OCI-M2 (cell line): ENCODE results near the gene SPAG6.
"Not testable (repeated sequence)": the region's sequence is repeated elsewhere in the genome, so short reads cannot be mapped to it uniquely, and the experiment has no call there.

ENCODE experiments used
- DNase-seq: peaks from one replicate; lab custom pipeline; 2025; ENCODE audit not compliant: unreplicated experiment; lab: John Stamatoyannopoulos, UW

The SPAG6 gene

DNA sequence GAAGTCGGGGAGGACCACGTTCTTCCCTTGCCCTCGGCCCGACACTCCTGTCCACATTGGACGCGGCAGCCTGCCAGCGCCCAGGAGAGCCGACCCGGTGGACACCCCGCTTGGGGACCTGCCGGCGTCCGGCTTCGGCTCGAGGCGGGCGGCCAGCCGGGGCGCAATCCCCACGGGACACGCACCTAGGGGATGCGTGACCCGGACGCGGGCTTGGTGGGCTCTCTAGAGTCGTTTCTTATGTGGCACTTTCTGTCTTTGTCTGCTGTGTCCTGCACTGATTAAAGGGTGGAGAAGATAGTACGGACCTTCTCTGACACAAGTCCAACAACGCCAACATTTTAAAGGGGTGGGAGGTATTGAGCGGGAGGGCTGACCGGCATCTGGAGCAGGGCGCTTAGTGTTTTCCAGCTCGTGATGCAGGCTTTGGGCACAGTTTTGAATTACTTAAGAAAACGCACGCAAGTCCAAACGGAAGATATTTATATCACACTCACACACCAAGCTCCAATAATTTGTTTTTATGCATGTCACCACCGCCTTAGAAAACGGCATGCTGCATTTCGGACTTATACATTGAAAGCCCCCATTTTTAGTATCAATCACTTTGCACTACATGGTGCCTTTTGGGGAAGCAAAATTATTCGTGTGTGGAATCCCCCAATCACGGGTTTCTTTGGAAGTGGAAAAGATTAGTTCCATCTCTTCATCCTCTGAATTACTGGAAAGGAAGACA lies 3.9 kb upstream of the SPAG6 start:
- DNase-seq: no peak

DNA sequence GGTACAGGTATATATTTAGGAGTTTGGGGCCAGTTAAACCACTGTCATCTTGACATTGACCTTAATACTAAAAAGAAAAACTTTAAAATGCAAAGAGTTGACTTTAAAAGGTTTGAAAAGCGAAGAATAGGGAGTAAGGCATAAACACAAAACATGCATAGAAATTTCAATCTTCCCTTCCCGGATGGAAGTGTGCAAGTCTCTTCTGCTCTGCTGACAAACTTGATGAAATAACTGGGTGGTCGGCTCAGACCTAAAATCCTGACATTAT lies 3.4 kb upstream of the SPAG6 start:
- no peak for DNase-seq

DNA sequence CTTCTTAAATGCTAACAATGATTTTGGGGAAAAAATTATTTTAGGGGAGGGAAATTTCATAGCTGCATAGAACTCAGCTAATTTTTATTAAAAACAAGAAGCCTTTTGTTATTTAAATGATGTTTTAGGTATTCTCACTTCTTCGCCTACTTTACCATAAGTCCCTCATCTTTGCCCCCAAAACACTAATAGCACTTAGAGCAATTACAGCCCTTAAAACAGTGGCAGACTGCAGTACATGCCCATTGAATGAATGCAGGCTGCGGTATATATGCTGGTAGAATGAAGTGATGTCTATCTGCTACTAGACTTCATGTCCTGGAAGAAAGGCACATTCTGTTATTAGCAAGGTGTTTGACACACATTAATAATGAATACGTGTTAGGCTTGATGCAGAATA lies 2.9 kb upstream of the SPAG6 start:
- DNase-seq: no peak

DNA sequence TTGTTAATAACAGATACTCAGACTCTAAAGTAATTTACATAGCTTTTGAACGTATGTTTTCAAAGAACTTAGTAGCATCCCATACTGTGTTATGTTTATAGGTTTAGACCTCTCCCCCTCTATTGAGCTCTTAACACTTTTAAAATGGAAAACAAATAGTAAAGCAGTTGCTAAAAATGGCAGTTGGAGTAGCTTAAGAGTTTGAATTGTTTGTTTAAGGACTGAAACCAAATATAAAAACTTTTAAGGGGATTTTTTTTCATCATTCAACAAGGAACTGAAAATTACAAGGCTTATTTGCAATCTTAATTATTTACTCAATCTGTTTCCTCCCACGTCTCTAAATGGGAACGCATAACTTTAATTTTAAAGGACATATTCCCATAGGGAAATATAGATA lies 1.6 kb upstream of the SPAG6 start:
- DNase-seq: no peak

DNA sequence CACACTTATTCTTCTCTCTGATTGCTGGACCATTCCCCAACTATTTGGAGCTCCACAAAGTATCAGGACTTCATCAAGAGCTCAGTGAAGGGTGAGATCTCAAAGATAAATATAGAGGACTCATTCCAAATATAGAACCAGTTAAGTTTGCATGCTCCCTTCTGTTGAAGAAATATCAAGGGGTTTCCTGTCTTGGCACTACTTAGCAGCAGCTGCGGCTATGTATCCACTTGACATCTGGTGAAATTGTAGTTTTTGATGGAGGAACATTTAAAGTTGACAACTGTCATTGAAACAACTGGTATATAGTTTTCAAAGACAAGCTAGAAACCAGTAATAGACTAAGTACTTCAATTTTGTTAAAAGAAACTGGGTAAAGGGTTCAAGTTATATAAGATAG lies 1.0 kb upstream of the SPAG6 start:
- DNase-seq: no peak

DNA sequence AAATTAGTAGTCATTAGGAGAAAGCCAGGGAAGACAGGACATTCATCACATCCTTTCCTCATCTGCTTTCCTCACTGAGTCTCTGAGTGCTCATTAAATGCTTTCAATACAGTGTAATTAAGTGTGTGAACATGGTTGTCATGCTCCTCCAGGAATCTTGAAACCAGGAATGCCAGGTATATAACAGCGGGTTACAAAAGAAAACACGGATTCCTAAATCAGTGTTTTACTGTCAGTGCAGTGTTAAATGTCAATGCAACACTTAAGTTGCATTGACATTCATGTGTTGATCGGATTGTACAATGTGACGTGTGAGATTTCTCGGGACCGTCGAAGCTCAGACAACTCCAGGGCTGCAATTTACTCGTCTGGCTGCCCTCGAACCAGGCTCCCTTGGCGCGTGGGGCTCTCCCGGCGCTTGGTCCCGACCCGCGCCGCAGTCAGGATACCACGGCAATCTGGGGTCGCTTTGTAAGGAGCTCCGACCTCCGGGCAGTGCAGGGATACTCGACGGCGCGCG lies 455 bp upstream of the SPAG6 start:
- no peak for DNase-seq

DNA sequence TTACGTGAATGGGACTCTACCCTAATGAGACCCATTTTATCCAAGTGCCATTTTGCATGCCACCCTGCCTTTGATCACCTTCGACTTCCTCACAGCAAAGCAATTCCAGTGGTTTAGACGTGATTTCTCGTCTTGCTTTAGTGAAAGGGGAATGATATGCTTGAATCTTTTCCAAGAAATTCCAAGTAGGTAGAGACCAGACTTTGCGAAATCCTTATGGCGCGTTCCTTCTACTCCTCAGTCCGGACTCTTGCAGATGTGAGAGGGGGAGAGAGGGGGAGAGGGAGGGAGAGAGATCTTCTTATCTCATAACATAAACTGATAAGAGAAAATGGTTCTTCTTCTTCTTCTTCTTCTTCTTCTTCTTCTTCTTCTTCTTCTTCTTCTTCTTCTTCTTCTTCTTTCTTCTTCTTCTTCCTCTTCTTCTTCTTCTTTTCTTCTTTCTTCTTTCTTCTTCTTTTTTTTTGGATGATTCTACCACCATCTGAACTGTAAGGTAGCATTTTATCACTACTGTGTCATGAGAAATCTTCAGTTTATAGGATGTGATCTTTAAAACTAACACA lies 883 bp downstream of the SPAG6 start:
- DNase-seq: no peak

DNA sequence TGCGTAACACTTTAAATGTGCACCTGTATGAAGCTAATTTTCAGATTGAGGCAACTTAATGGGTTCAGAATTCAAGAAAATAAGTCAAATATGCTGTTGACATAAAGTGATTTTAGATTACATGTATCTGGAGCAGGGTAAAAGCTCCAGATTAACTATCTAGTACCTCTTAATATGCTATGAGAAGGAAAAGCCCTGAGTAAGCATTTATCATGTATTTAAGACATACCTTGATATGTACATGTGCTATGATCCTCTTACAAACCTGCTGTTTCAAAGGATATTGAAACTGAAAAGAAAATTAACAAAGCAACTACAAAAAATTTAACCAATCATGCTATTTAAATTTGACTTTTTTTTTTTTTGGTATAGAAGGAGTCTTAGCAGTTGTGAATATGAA lies 4.5 kb downstream of the SPAG6 start:
- no peak for DNase-seq

DNA sequence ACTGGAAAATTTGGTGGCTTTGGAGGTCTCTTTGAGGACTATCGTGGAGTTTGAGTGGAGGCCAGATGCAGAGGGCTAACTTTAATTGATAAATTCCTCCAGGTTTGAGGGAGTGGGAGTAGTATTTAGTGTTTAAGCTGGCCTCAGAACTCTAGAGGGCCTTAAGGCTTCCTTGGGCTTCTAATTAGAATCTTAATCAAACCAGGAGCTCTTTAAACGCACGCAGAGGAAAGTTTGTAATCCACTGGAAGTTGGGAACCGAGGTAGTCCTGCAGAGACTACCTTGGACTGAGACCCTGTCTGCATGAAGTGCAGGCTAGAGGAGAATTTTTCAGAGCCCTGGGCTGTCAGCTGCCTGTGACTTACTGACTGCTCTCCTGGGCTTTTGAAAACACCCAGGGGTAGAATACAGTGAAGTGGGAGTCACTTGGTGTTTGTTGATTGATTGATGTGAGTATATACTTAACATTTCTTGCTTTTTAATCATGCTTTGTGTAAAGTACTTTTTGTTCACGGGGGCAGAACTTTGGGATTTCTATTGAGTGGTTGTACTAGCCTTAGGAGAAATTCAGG lies 5.9 kb downstream of the SPAG6 start:
- no peak for DNase-seq

DNA sequence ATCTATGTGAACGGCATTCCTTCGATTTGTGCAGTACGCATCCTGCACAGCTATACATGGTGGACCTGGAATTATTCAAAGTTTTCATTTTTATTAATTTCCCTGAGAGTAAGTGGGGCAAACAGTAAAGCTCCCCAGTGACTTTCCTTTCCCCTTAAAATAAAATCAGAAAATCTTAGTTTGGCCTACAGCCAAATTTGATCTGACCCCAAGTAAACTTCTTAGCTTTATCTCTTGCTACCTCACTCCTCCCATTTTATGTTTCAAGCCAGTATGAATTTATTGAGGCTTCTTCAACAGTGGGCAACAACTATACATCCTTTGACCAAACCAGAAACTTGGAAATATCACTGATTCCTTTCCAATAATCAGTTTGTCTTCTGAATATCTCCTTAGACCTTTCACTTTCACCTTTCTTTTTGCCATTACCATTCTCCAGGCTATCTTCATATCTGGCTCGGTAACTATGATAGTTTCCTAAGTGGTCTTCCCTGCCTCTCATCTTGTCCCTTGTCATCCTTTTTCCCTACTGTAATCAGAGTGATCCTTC lies 11.1 kb downstream of the SPAG6 start:
- DNase-seq: no peak

DNA sequence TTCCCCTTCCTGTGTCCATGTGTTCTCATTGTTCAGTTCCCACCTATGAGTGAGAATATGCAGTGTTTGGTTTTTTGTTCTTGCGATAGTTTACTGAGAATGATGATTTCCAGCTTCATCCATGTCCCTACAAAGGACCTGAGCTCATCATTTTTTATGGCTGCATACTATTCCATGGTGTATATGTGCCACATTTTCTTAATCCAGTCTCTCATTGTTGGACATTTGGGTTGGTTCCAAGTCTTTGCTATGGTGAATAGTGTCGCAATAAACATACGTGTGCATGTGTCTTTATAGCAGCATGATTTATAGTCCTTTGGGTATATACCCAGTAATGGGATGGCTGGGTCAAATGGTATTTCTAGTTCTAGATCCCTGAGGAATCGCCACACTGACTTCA lies 12.5 kb downstream of the SPAG6 start:
- DNase-seq: not testable (repeated sequence)

DNA sequence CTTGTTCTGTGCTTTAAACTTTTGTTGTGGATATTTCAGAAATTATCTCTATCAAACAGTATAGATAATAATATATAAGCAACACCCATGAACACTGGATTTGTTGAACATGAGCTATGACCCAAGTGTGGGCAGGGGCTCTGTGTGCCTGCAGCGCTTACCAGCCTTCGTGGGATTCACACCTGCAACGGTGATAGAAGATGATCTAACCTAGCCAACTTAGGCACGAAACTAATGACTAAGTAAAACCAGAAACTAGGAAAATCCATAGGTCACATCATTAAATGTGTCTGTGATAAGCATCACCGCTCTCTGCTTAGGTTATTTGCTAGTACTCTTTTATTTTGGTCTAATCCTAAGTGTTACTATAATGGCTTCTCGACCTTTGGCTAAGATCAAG lies 18.0 kb downstream of the SPAG6 start:
- DNase-seq: no peak

DNA sequence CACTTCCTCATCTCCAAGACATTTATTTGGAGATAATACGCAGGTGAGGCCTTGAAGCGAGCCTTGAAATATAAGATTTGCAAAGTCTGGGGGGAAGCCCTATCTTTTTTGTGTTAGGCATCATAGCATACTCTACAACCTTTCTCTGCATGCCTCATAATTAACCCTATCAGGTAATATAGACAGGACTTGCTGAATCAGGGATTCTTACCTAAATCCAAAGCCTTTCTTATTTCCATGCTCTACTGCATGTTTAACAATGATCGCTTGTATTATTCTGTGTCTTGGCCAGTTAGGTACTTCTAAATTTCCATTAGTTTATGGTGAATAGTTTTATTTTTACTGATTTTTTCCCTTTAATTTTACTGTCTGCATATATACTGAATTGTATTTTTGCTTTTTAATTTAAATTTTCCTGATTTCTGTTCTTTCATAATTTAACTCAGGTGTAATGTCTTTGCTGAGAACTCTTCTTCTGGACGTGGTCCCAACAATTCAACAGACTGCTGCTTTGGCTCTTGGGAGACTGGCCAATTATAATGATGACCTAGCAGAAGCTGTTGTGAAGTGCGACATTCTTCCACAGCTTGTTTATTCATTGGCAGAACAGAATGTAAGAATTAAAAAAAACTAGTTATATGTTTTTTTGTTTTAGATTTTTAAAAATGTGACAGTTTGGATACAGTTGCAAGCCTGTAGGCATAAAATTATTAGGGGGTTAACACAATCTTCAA lies 19.3 kb downstream of the SPAG6 start:
- no peak for DNase-seq

DNA sequence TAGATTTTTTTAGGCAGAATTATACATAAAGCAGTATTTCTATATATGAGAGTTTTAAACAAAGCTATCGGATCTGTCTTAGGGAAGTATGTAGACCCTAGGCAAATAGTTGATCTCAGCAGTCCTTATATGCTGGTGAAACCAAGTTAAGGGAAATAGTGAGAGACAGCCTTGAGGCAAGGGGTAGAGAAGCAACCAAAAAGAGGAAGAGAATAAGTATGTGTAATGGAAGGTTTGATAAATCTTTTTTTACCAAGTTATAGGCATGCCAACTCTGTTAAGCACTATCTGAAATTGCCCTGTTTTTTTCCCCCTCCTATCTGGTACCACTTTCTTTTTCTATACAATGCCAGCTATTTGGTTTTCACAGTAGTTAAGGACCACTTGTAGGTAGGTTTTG lies 19.9 kb downstream of the SPAG6 start:
- no peak for DNase-seq

DNA sequence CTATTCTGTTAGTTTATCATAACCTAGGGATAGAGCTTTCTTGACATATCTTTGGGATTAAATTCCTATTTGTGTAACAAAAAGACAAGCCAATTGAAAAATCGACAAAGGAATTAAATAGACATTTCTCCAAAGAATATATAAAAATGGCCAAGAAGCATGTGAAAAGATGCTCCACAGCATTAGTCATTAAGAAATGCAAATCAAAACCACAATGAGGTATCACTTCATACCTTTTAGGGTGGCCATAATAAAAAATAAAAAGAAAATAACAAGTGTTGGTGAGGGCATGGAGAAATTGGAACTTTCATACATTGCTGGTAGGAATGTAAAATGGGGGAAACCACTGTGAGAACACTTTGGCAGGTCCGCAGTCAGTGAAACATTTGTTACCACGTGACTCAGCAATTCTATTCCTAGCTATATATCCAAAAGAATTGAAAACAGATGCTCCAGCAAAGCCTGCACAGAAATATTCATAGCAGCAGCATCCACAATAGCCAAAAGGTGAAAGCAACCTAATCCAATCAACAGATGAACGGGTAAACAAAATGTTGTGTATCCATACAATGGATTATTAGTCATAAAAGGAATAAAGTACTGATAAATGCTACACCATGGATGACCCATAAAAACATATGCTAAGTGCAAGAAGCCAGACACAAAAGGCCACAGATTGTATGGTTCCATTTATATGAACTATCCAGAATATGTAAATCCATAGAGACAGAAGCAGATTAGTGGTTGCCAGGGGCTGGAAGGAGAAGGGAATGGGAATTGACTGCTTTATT lies 20.5 kb downstream of the SPAG6 start:
- no peak for DNase-seq

DNA sequence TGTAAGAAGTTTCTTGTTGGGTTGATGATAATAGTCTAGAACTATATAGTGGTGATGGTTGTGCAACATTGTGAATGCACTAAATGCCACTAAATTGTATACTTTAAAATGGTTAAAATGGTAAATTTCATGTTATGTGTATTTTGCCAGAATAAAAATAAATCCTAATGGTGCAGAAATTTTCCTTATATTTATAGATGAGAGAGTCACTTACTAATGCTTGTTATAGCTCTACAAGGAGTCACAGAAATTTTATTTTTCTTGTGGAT lies 21.1 kb downstream of the SPAG6 start:
- no peak for DNase-seq

DNA sequence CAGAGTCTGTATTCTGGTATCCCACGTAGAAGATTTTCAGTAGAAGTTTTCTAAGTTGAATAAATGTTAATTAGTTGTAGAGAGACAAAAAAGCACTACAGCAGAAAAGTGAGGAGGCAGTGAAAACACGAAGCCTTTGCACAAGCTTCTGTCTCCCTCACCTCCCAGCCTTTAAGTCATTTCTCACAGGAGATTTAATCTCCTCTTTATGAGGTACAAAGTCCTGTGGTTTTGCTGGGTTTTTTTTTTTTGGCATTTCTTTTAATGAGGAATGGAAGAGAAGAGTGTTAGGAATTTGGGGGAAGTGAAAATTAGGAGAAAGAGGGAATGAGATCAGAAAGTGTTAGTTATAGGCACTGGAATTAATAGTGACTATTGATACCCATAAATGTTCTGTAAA lies 21.5 kb downstream of the SPAG6 start:
- DNase-seq: no peak

DNA sequence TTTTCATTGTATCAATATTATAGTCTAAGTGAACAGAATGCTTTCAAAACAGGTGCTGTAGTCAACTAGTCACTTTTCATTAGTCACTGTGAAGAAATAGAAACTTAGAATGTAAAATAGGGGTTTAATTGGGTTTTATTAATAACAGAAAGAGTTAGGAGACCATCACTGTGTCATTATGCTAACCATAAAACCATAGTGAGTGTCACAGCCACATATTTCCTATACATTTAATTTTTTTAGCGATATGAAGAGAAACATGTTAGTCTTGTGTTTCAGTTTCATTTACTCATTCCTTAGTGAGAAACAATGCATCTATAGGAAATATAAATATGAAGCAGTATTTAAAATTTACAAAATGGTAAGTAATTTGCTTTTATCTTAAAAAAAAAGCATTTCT lies 22.2 kb downstream of the SPAG6 start:
- DNase-seq: no peak

DNA sequence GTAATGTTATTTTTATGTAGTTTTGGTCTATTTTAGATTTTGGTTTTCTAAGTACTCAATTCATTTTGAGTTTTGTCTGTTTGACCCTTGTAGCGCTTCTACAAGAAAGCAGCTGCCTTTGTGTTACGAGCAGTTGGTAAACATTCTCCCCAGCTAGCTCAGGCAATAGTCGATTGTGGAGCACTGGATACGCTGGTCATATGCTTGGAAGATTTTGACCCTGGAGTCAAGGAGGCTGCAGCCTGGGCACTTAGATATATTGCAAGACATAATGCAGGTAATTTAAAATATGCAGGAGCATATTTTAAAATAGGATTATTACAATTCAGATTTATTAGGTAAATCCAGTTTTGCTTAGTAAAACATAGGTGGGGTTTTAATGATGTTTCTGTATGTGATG lies 23.1 kb downstream of the SPAG6 start:
- DNase-seq: no peak

DNA sequence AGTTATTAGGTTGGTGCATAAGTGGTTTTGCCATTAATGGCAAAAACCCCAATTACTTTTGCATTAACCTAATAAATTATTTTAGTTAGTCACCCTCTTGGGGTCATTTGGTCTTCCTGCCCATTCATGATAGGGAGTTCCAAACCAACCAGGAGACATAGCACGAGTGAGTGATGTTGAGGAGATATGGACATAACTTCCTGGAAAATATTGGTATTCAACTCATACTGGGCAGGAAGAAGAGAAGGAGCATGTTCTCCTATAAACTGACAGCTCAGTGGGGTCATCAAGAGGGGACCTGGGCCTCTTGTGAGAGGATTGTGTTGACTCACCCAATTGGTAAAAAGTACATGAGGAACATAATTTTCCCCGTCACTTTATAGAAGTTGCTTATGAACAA lies 23.7 kb downstream of the SPAG6 start:
- DNase-seq: no peak

DNA sequence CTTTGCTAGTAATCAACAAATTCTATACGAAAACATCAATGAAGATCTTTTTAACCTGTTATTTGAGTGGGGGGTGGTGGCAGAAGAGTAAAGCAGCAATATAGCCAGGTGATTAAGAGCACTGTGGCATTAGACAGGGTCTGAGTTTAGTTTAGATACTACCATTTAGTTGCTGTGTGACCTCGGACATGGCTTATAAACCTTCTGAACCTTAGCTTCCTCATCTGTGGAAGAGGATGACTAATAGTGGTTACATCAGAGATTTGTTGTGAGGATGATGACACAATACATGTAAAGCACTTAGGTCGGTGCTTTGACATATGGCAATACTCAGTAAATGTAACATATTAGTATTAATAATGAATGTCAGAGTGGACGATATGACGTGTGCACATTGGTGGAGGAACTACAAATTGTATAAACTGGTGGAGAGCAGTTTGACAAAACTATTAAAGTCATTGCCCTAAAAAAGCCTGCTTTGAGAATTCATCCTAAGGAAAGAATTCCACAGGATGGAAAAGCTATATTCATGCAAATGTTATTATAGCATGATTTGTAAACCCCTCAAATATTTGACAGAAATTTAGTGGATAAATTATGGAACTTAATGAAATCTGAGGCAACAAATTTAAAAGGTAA lies 24.3 kb downstream of the SPAG6 start:
- DNase-seq: no peak
